Cardiac fibroblast (primary cell): ENCODE data around the gene LYZL6.
A peak's percentile ranks its signal among the peaks of the same experiment; 100 is the strongest.

Source experiments
- DNase-seq, 2 donors: peaks; one replicate each; pipeline versions ENCODE4 v3.0.0 to v3.0.0-alpha.2; 2010; ENCODE audit warnings: low read depth in 2 of 2
- H3K4me3 ChIP-seq, 2 donors: replicated peaks in 1 of 2; 1 replicate in 1 of 2; 2 replicates in 1 of 2; pipeline ENCODE4 v1.5.1; 2011; ENCODE audit warnings: low read depth in 2 of 2, low read length in 2 of 2, mild to moderate bottlenecking in 2 of 2, moderate library complexity in 1 of 2
- CTCF ChIP-seq: IDR thresholded peaks from one replicate; pipeline ENCODE4 v1.5.1; 2011; ENCODE audit warnings: low read depth, mild to moderate bottlenecking, low read length, inconsistent platforms

Gene LYZL6

GRCh38 chr17:35934760-35935159 lies 8.8 kb downstream of the LYZL6 start:
- no peak for TF ChIP-seq CTCF
- no peak overlapping the region for H3K4me3 ChIP-seq
- peak; percentile 28 to 50 for DNase-seq

GRCh38 chr17:35932586-35932985 lies 10.9 kb downstream of the LYZL6 start:
- no peak overlapping the region for H3K4me3 ChIP-seq
- no peak for TF ChIP-seq CTCF
- DNase-seq, result peak; percentile 36 to 61

GRCh38 chr17:35931794-35932425 lies 11.6 kb downstream of the LYZL6 start:
- no peak for TF ChIP-seq CTCF
- no peak overlapping the region for H3K4me3 ChIP-seq
- peak; percentile 68 to 86 for DNase-seq

DNA sequence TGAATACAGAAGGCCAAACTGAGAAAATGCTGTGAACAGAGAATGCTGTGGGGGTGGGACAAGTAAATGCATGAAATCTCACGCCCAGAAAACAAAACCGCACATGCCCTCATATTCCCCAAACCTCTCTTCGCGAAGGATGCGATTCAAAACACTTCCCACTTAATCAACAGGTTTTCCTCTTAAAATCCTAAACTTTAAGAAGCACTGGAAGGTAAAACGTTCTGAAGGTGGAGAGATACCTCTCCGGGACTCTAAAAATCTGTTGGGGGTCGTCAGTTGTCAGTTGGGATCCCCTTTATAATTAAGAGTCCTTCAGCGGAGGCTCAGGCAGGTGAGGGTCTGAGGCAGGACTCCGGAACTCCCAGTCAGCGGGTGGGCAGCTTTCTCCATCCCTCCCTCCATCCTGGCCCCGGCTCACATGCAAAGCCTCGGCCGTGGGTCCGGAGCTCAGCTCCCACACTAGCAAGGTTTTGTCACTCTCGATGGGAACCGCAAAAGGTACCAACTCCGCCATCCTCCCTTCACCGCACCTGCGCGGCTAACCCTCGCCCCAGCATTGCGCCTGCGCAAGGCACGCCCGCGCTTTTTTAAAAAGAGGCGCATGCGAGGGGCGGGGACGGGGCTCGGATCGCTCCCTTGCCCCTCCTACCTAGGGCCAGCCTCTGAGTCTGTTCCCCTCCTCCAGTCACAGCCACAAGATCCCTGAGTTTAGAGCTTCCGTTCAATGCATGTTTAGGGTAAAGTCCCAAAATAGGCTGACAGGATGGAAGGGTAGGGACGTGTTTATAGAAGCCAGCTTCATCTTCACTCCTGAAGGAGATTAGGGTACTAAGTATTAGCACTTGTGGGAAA lies 13.1 kb downstream of the LYZL6 start, which contains the start of gene RDM1:
Gene RDM1 (minus strand): TSS at position 563 of the 855 bp plus-strand sequence. CDS start 46 bp downstream, at position 517.
- DNase-seq, result peak; percentile 63 to 68
- no peak for TF ChIP-seq CTCF
- H3K4me3 ChIP-seq, result peak within 1 kb of the TSS; percentile 49 to 50

- no peak overlapping the region for H3K4me3 ChIP-seq
These were observed 15.8 kb downstream of the LYZL6 start for GRCh38 chr17:35927714-35928113.

GRCh38 chr17:35923609-35924114 lies 19.9 kb downstream of the LYZL6 start:
- DNase-seq, result no peak
- no peak overlapping the region for H3K4me3 ChIP-seq
- no peak for TF ChIP-seq CTCF

More at GRCh38 chr17:35927714-35928113, 15.8 kb downstream of the LYZL6 start:
- DNase-seq, result no peak
- no peak for TF ChIP-seq CTCF
